Measurements from ENCODE around the gene CWH43.
"Not testable (repeated sequence)": the region's sequence is repeated elsewhere in the genome, so short reads cannot be mapped to it uniquely, and the experiment has no call there.

DNA sequence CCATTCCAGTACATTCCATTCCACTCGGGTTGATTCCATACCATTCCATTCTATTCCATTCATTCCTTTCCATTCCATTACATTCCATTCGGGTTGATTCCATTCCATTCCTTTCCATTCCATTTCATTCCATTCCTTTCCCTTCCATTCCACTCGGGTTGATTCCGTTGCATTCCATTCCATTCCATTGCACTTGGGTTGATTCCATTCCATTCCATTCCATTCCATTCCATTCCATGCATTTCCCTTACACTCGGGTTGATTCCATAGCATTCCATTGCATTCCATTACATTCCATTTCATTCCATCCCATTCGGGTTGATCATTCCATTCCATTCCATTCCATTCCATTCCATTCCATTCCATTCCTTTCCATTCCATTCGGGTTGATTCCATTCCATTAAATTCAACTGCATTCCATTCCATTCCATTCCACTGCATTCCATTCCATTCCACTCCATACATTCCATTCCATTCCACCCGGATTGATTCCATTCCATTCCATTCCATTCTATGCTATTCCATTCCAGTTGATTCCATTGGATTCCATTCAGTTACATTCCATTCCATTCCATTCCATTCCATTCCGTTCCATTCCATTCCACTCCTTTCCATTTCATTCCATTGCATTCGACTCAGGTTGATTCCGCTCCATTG is 119.3 kb downstream of the CWH43 start:
- TF ChIP-seq, protein P1, sequence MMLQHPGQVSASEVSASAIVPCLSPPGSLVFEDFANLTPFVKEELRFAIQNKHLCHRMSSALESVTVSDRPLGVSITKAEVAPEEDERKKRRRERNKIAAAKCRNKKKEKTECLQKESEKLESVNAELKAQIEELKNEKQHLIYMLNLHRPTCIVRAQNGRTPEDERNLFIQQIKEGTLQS (IDR thresholded peaks at IDR 0.05; ENCODE audit: borderline replicate concordance, extremely low read depth, low read depth, low read length): not testable (repeated sequence)
- not testable (repeated sequence) for TF ChIP-seq MYC (IDR thresholded peaks at IDR 0.05; ENCODE audit: insufficient read depth, insufficient read length, insufficient replicate concordance, low read length, severe bottlenecking); POLR2AphosphoS5 (IDR thresholded peaks at IDR 0.05; ENCODE audit: low read length); ASH2L (IDR thresholded peaks at IDR 0.05; ENCODE audit: borderline replicate concordance, low read depth); FOS (IDR thresholded peaks at IDR 0.05; ENCODE audit: borderline replicate concordance, extremely low read depth, insufficient read length); GABPA (IDR thresholded peaks at IDR 0.05; ENCODE audit: low read depth); E2F4 (IDR thresholded peaks at IDR 0.05; ENCODE audit: low read depth, low read length); ZBED1 (IDR thresholded peaks at IDR 0.05; ENCODE audit: borderline replicate concordance); POLR2A (IDR thresholded peaks at IDR 0.05; ENCODE audit: low read depth, low read length)
- TF ChIP-seq, protein P2, sequence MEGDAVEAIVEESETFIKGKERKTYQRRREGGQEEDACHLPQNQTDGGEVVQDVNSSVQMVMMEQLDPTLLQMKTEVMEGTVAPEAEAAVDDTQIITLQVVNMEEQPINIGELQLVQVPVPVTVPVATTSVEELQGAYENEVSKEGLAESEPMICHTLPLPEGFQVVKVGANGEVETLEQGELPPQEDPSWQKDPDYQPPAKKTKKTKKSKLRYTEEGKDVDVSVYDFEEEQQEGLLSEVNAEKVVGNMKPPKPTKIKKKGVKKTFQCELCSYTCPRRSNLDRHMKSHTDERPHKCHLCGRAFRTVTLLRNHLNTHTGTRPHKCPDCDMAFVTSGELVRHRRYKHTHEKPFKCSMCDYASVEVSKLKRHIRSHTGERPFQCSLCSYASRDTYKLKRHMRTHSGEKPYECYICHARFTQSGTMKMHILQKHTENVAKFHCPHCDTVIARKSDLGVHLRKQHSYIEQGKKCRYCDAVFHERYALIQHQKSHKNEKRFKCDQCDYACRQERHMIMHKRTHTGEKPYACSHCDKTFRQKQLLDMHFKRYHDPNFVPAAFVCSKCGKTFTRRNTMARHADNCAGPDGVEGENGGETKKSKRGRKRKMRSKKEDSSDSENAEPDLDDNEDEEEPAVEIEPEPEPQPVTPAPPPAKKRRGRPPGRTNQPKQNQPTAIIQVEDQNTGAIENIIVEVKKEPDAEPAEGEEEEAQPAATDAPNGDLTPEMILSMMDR (IDR thresholded peaks at IDR 0.05 in 2 of 3, conservative IDR thresholded peaks at IDR 0.05 in 1 of 3; ENCODE audit: control insufficient read depth in 2 of 3, extremely low read depth in 1 of 3, insufficient read depth in 1 of 3, low read depth in 3 of 3, low read length in 3 of 3): not testable (repeated sequence)
- TF ChIP-seq, protein P3, sequence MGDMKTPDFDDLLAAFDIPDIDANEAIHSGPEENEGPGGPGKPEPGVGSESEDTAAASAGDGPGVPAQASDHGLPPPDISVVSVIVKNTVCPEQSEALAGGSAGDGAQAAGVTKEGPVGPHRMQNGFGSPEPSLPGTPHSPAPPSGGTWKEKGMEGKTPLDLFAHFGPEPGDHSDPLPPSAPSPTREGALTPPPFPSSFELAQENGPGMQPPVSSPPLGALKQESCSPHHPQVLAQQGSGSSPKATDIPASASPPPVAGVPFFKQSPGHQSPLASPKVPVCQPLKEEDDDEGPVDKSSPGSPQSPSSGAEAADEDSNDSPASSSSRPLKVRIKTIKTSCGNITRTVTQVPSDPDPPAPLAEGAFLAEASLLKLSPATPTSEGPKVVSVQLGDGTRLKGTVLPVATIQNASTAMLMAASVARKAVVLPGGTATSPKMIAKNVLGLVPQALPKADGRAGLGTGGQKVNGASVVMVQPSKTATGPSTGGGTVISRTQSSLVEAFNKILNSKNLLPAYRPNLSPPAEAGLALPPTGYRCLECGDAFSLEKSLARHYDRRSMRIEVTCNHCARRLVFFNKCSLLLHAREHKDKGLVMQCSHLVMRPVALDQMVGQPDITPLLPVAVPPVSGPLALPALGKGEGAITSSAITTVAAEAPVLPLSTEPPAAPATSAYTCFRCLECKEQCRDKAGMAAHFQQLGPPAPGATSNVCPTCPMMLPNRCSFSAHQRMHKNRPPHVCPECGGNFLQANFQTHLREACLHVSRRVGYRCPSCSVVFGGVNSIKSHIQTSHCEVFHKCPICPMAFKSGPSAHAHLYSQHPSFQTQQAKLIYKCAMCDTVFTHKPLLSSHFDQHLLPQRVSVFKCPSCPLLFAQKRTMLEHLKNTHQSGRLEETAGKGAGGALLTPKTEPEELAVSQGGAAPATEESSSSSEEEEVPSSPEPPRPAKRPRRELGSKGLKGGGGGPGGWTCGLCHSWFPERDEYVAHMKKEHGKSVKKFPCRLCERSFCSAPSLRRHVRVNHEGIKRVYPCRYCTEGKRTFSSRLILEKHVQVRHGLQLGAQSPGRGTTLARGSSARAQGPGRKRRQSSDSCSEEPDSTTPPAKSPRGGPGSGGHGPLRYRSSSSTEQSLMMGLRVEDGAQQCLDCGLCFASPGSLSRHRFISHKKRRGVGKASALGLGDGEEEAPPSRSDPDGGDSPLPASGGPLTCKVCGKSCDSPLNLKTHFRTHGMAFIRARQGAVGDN (IDR thresholded peaks at IDR 0.05): not testable (repeated sequence)

Measured in GM12878 (cell line).